Neural cell (in vitro differentiated cells): ENCODE measurements around the gene ANKS1B.

ENCODE experiments used
- CTCF ChIP-seq: fragments of 450-650 bp; IDR thresholded peaks from 2 replicates; pipeline ENCODE4 v1.5.1; 2014; ENCODE audit warnings: antibody characterized with exemption, mild to moderate bottlenecking, moderate library complexity; ENCODE audit not compliant: poor library complexity, severe bottlenecking
- EZH2 ChIP-seq: fragments of 200-600, 300-800 bp; shearing (Covaris generic), sonication (generic); IDR thresholded peaks from 2 replicates; pipeline ENCODE4 v1.6.1; 2014; ENCODE audit warnings: antibody characterized with exemption, low read length, borderline replicate concordance, mild to moderate bottlenecking; ENCODE audit not compliant: insufficient read depth, poor library complexity, severe bottlenecking
- POLR2AphosphoS5 ChIP-seq: IDR thresholded peaks from 2 replicates; pipeline ENCODE4 v1.6.1; 2012
- REST ChIP-seq: IDR thresholded peaks from 2 replicates; pipeline ENCODE4 v1.6.1; 2012; ENCODE audit warnings: borderline replicate concordance
- SMC3 ChIP-seq: fragments of 450-650 bp; conservative IDR thresholded peaks from 2 replicates; pipeline ENCODE4 v1.6.1; 2014; ENCODE audit warnings: antibody characterized with exemption, mild to moderate bottlenecking, moderate library complexity; ENCODE audit not compliant: poor library complexity
- TAF1 ChIP-seq: IDR thresholded peaks from 2 replicates; pipeline ENCODE4 v1.6.1; 2012; ENCODE audit warnings: low read depth

- TF ChIP-seq CTCF = no peak
- TF ChIP-seq REST = no peak
- TF ChIP-seq SMC3 = no peak
- TF ChIP-seq EZH2 = no peak
- TF ChIP-seq POLR2AphosphoS5 = no peak
- TF ChIP-seq TAF1 = no peak
These were observed 1167.0 kb downstream of the ANKS1B start for GRCh38 chr12:98817742-98818141.
